ENCODE data around the gene MAPKAPK3. TPM values are rescaled to one million over a fixed set of nuclear protein-coding genes. Genes with fewer than 3 reads are reported as not detected.
A peak's percentile ranks its signal among the peaks of the same experiment; 100 is the strongest.
"Not testable (repeated sequence)": the region's sequence is repeated elsewhere in the genome, so short reads cannot be mapped to it uniquely, and the experiment has no call there.

MAPKAPK3 gene
- polyA plus RNA-seq, 1 donor = 29.5 TPM

- no peak for DNase-seq (ENCODE audit: low read depth)
Measured at GRCh38 chr3:50655009-50655830, 38.3 kb downstream of the MAPKAPK3 start.

GRCh38 chr3:50656417-50657195 lies 39.7 kb downstream of the MAPKAPK3 start:
- no peak for DNase-seq (ENCODE audit: low read depth)

- DNase-seq (ENCODE audit: low read depth) = no peak
Measured at GRCh38 chr3:50657407-50657806, 40.5 kb downstream of the MAPKAPK3 start.

GRCh38 chr3:50657816-50658215 lies 40.9 kb downstream of the MAPKAPK3 start:
- no peak for DNase-seq (ENCODE audit: low read depth)

GRCh38 chr3:50658416-50658815 lies 41.5 kb downstream of the MAPKAPK3 start:
- DNase-seq (ENCODE audit: low read depth) = no peak

GRCh38 chr3:50658831-50659230 lies 41.9 kb downstream of the MAPKAPK3 start:
- DNase-seq (ENCODE audit: low read depth) = no peak

GRCh38 chr3:50660386-50660785 lies 43.4 kb downstream of the MAPKAPK3 start:
- no peak for DNase-seq (ENCODE audit: low read depth)

- DNase-seq (ENCODE audit: low read depth) = no peak
Measured at GRCh38 chr3:50661321-50661837, 44.4 kb downstream of the MAPKAPK3 start.

GRCh38 chr3:50662408-50662807 lies 45.5 kb downstream of the MAPKAPK3 start:
- DNase-seq (ENCODE audit: low read depth) = no peak

- DNase-seq (ENCODE audit: low read depth) = no peak
Measured at GRCh38 chr3:50665081-50665840, 48.3 kb downstream of the MAPKAPK3 start.

- DNase-seq (ENCODE audit: low read depth) = not testable (repeated sequence)
Measured at GRCh38 chr3:50665841-50666115, 48.8 kb downstream of the MAPKAPK3 start.

- no peak for DNase-seq (ENCODE audit: low read depth)
Measured at GRCh38 chr3:50666837-50667236, 49.9 kb downstream of the MAPKAPK3 start.

- no peak for DNase-seq (ENCODE audit: low read depth)
Measured at GRCh38 chr3:50671331-50671730, 54.4 kb downstream of the MAPKAPK3 start.

GRCh38 chr3:50672656-50673055 lies 55.7 kb downstream of the MAPKAPK3 start:
- no peak for DNase-seq (ENCODE audit: low read depth)

GRCh38 chr3:50673931-50674330 lies 57.0 kb downstream of the MAPKAPK3 start:
- DNase-seq (ENCODE audit: low read depth) = no peak

- DNase-seq (ENCODE audit: low read depth) = peak; percentile 40
Measured at GRCh38 chr3:50674349-50675178, 57.6 kb downstream of the MAPKAPK3 start, which contains the start of gene DOCK3. TSS of gene DOCK3 (plus strand) at chr3:50674927. CDS start at chr3:50675264, 337 bp downstream.

- DNase-seq (ENCODE audit: low read depth) = no peak
Measured at GRCh38 chr3:50675179-50676030, 58.5 kb downstream of the MAPKAPK3 start.

- no peak for DNase-seq (ENCODE audit: low read depth)
Measured at GRCh38 chr3:50676031-50676705, 59.2 kb downstream of the MAPKAPK3 start.

GRCh38 chr3:50687127-50687751 lies 70.3 kb downstream of the MAPKAPK3 start:
- no peak for DNase-seq (ENCODE audit: low read depth)
